Right renal pelvis (tissue), 4 donors: ENCODE results near the gene GHRHR. TPM values are rescaled to one million over a fixed set of nuclear protein-coding genes. Genes with fewer than 3 reads are reported as not detected.

Experiments used
- DNase-seq, 4 donors: peaks; one replicate each; pipeline ENCODE4 v3.0.0-alpha.2; 2013; ENCODE audit warnings: low read depth in 4 of 4, low spot score in 3 of 4, missing footprints in 1 of 4
- polyA plus RNA-seq, 4 donors: library from polyadenylated mRNA; unstranded; fragments of 120-200 nt; gene quantifications; one replicate each; pipeline ENCODE4 v1.2.1, GENCODE V29; 2013; ENCODE audit not compliant: insufficient read length in 4 of 4

Gene GHRHR
- polyA plus RNA-seq, 4 donors = 0.32 to 0.37 TPM; not detected in 2

GRCh38 chr7:30983042-30983913 lies 19.5 kb downstream of the GHRHR start:
- DNase-seq = peak; percentile 52 to 77 (median 68)

- DNase-seq = no peak
These were observed 20.1 kb downstream of the GHRHR start for GRCh38 chr7:30983914-30984247.

GRCh38 chr7:30984359-30985107 lies 20.8 kb downstream of the GHRHR start:
- DNase-seq = no peak

GRCh38 chr7:30985756-30986155 lies 22.0 kb downstream of the GHRHR start:
- DNase-seq = no peak

- no peak for DNase-seq
These were observed 22.6 kb downstream of the GHRHR start for GRCh38 chr7:30986331-30986730.

- DNase-seq = no peak
These were observed 23.0 kb downstream of the GHRHR start for GRCh38 chr7:30986738-30987137.

- DNase-seq = no peak
These were observed 23.4 kb downstream of the GHRHR start for GRCh38 chr7:30987178-30987577.

- no peak for DNase-seq
These were observed 24.2 kb downstream of the GHRHR start for GRCh38 chr7:30987936-30988335.

- peak in 1 of 4 donors; percentile 20 for DNase-seq
These were observed 24.7 kb downstream of the GHRHR start for GRCh38 chr7:30988351-30989005.

GRCh38 chr7:30989008-30989823 lies 25.5 kb downstream of the GHRHR start:
- DNase-seq = no peak

GRCh38 chr7:30989824-30990672 lies 26.3 kb downstream of the GHRHR start:
- no peak for DNase-seq

- DNase-seq = no peak
These were observed 27.0 kb downstream of the GHRHR start for GRCh38 chr7:30990673-30991170.

- DNase-seq = no peak
These were observed 28.7 kb downstream of the GHRHR start for GRCh38 chr7:30992414-30992813.

- no peak for DNase-seq
These were observed 30.7 kb downstream of the GHRHR start for GRCh38 chr7:30994206-30995100.

- no peak for DNase-seq
These were observed 31.8 kb downstream of the GHRHR start for GRCh38 chr7:30995536-30995935.

- no peak for DNase-seq
These were observed 32.5 kb downstream of the GHRHR start for GRCh38 chr7:30996256-30996655.

GRCh38 chr7:30996883-30997282 lies 33.1 kb downstream of the GHRHR start:
- no peak for DNase-seq

GRCh38 chr7:30997316-30997715 lies 33.6 kb downstream of the GHRHR start:
- DNase-seq = no peak
